Panc1 (cell line): ENCODE measurements around the gene UGGT2. TPM values are rescaled to one million over a fixed set of nuclear protein-coding genes. Genes with fewer than 3 reads are reported as not detected.

Source experiments
- ATAC-seq: fragments of 200-7000 bp; cut with Tn5 transposase; 2 replicates; pipeline ENCODE4 v1.9.1; 2020; ENCODE audit warnings: mild to moderate bottlenecking, moderate library complexity
- BruUV-seq: library from RNA; stranded (reverse); fragments of 400-500 nt; replicated peaks from 2 replicates; lab custom pipeline; 2021; lab: Mats Ljungman, UMichigan
- CTCF ChIA-PET: fragments of 300-600 bp; sonication (Branson Sonifier 250); formaldehyde crosslinking; loops from one replicate; lab custom pipeline; 2022; ENCODE audit warnings: antibody characterized with exemption; lab: Charles Lee
- POLR2A ChIA-PET: fragments of 300-600 bp; sonication (Branson Sonifier 250); formaldehyde crosslinking; loops from one replicate; lab custom pipeline; 2022; ENCODE audit warnings: antibody characterized with exemption; lab: Charles Lee
- DNase-seq: peaks from one replicate; pipeline ENCODE4 v3.0.0-alpha.2; 2010; ENCODE audit warnings: low read depth, low spot score
- H3K27ac ChIP-seq: 2 replicates; pipeline ENCODE4 v1.5.1; 2011; ENCODE audit warnings: mild to moderate bottlenecking, low read length, inconsistent platforms
- H3K27me3 ChIP-seq: fragments of 200-500 bp; sonication (Bioruptor generic); 2 replicates; pipeline ENCODE4 v1.6.0; 2014; ENCODE audit warnings: low read length, inconsistent platforms; ENCODE audit not compliant: control insufficient read depth, insufficient read depth
- H3K36me3 ChIP-seq: fragments of 200-500 bp; sonication (Bioruptor generic); 2 replicates; pipeline ENCODE4 v1.5.1; 2014; ENCODE audit warnings: inconsistent platforms, mild to moderate bottlenecking, low read length, moderate library complexity; ENCODE audit not compliant: control insufficient read depth, insufficient read depth
- H3K4me1 ChIP-seq: 2 replicates; pipeline ENCODE4 v1.5.1; 2011; ENCODE audit warnings: inconsistent platforms, mild to moderate bottlenecking, low read length, moderate library complexity; ENCODE audit not compliant: control insufficient read depth, insufficient read depth
- H3K4me3 ChIP-seq, 2 experiments: 2 replicates each; pipeline ENCODE4 v1.5.1; 2011 to 2012; ENCODE audit warnings: low read depth in 2 of 2, low read length in 2 of 2, mild to moderate bottlenecking in 2 of 2, inconsistent platforms in 1 of 2, moderate library complexity in 1 of 2
- H3K9me3 ChIP-seq: fragments of 200-500 bp; sonication (Bioruptor generic); 2 replicates; pipeline ENCODE4 v1.5.1; 2014; ENCODE audit warnings: low read depth, mild to moderate bottlenecking, inconsistent platforms, low read length, moderate library complexity; ENCODE audit not compliant: control insufficient read depth, insufficient read depth
- POLR2AphosphoS5 ChIP-seq: IDR thresholded peaks from 2 replicates; pipeline ENCODE4 v1.6.1; 2012; ENCODE audit warnings: mild to moderate bottlenecking, low read depth, low read length, moderate library complexity
- REST ChIP-seq, 2 experiments: IDR thresholded peaks; 2 replicates each; pipeline ENCODE4 v1.6.1; 2011 to 2012; ENCODE audit warnings: low read depth in 2 of 2, control low read depth in 1 of 2, low read length in 1 of 2, mild to moderate bottlenecking in 1 of 2, moderate library complexity in 1 of 2; ENCODE audit not compliant: insufficient read depth in 1 of 2
- SIN3A ChIP-seq: IDR thresholded peaks from 2 replicates; pipeline ENCODE4 v1.6.1; 2012; ENCODE audit warnings: low read depth, mild to moderate bottlenecking, low read length, moderate library complexity, borderline replicate concordance; ENCODE audit not compliant: insufficient read depth
- TCF7L2 ChIP-seq: IDR thresholded peaks from 2 replicates; pipeline ENCODE4 v1.6.1; 2011; ENCODE audit warnings: mild to moderate bottlenecking, low read depth, low read length, inconsistent platforms
- in situ Hi-C: cut with HindIII; loops from 2 replicates; pipeline ENCODE4 v1.10.0; 2016; ENCODE audit warnings: low sequenced_read_pairs, low pct_unique_long_range_greater_than_20kb
- intact Hi-C: fragments of 100-400 bp; cut with micrococcal nuclease; formaldehyde crosslinking; loops from one replicate; pipeline ENCODE4 v1.10.0; 2022; ENCODE audit not compliant: unreplicated experiment
- total RNA-seq: library from RNA; stranded (reverse); gene quantifications from one replicate; pipeline ENCODE4 v1.2.1, GENCODE V29; 2021; ENCODE audit not compliant: unreplicated experiment
- TF ChIP-seq, protein P1 (sequence below): fragments of 450-650 bp; IDR thresholded peaks from 2 replicates; pipeline ENCODE4 v1.5.1; 2017; ENCODE audit warnings: mild to moderate bottlenecking

Gene UGGT2
- total RNA-seq, 1 experiment from 2014 or later: 22.9 TPM

DNA sequence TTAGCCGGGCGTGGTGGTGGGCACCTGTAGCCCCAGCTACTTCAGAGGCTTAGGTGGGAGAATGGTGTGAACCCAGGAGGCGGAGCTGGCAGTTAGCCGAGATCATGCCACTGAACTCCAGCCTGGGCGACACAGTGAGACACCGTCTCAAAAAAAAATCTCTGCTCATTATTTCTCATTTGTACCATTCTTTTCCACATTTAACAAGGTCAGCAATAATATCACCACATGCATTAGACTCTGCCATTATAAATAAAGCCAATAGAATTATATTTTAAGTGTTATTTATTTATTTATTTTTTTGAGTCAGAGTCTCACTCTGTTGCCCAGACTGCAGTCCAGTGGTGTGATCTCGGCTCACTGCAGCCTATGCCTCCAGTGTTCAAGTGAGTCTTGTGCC lies 24.2 kb downstream of the UGGT2 start:
- BruUV-seq: no TSS peak
- no peak overlapping the region for H3K27ac ChIP-seq
- H3K9me3 ChIP-seq: no peaks in the 10 kb centered on the region
- H3K27me3 ChIP-seq: no peaks in the 10 kb centered on the region
- TF ChIP-seq SIN3A (no peak), TCF7L2 (no peak), REST (IDR thresholded peaks at IDR 0.05; ENCODE audit: insufficient read depth in 1 of 2, low read depth in 2 of 2, low read length in 1 of 2) (no peak)
- TF ChIP-seq, protein P1, sequence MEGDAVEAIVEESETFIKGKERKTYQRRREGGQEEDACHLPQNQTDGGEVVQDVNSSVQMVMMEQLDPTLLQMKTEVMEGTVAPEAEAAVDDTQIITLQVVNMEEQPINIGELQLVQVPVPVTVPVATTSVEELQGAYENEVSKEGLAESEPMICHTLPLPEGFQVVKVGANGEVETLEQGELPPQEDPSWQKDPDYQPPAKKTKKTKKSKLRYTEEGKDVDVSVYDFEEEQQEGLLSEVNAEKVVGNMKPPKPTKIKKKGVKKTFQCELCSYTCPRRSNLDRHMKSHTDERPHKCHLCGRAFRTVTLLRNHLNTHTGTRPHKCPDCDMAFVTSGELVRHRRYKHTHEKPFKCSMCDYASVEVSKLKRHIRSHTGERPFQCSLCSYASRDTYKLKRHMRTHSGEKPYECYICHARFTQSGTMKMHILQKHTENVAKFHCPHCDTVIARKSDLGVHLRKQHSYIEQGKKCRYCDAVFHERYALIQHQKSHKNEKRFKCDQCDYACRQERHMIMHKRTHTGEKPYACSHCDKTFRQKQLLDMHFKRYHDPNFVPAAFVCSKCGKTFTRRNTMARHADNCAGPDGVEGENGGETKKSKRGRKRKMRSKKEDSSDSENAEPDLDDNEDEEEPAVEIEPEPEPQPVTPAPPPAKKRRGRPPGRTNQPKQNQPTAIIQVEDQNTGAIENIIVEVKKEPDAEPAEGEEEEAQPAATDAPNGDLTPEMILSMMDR: no peak
- no peaks in the 10 kb centered on the region for H3K4me1 ChIP-seq
- POLR2A ChIA-PET: no interaction called here
- no peak for ATAC-seq
- in situ Hi-C loops (no loop called here), intact Hi-C loops (loop anchor here (10.0 kb wide), 2 partner anchors 196 to 926 kb away; no protein-coding TSS in a partner anchor)
- DNase-seq: no peak
- H3K36me3 ChIP-seq: no peaks in the 10 kb centered on the region; the same call in 1 of the 2 replicates
- no peak overlapping the region for H3K4me3 ChIP-seq
- CTCF ChIA-PET: no interaction called here

GRCh38 chr13:96027496-96027895 lies 25.7 kb downstream of the UGGT2 start:
- ATAC-seq (no peak), DNase-seq (no peak)
- intact Hi-C loops: loop anchor here (10.0 kb wide), 2 partner anchors 197 to 927 kb away; no protein-coding TSS in a partner anchor
- no peak for TF ChIP-seq TCF7L2
- no peak for TF ChIP-seq POLR2AphosphoS5
- TF ChIP-seq SIN3A: no peak
- TF ChIP-seq REST (IDR thresholded peaks at IDR 0.05; ENCODE audit: insufficient read depth in 1 of 2, low read depth in 2 of 2, low read length in 1 of 2): no peak
- TF ChIP-seq, protein P1: no peak
- H3K4me3 ChIP-seq: no peak overlapping the region
- H3K9me3 ChIP-seq: no peaks in the 10 kb centered on the region
- CTCF ChIA-PET: no interaction called here
- no peaks in the 10 kb centered on the region for H3K27me3 ChIP-seq
- no peaks in the 10 kb centered on the region; the same call in 1 of the 2 replicates for H3K36me3 ChIP-seq
- H3K4me1 ChIP-seq: no peaks in the 10 kb centered on the region
- in situ Hi-C loops: no loop called here
- POLR2A ChIA-PET: no interaction called here
- BruUV-seq: no TSS peak
- no peak overlapping the region for H3K27ac ChIP-seq
